ENCODE measurements around the gene TGIF2.
A peak's percentile ranks its signal among the peaks of the same experiment; 100 is the strongest.
"Not testable (repeated sequence)": the region's sequence is repeated elsewhere in the genome, so short reads cannot be mapped to it uniquely, and the experiment has no call there.

The TGIF2 gene

GRCh38 chr20:36579996-36580545 lies 6.7 kb downstream of the TGIF2 start:
- no peak for DNase-seq

DNA sequence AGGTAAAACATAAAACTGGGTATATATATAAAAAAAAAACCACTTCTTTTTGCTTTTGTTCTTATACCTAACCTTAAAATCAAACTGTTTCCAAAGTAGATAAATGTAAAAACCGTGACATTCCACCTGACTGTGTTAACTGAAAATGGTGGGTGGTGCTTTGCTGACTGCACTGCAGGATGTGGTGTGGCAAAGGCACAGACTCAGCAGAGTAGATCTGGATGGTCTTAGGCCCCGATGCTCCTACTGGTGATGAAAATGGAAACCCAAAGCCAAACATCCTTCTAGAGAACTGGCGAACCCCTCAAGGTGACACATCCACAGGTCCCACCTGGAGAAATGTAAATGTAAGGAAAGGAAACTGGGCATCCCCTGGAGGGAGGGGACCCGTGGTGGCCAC lies 8.9 kb downstream of the TGIF2 start:
- no peak for DNase-seq

DNA sequence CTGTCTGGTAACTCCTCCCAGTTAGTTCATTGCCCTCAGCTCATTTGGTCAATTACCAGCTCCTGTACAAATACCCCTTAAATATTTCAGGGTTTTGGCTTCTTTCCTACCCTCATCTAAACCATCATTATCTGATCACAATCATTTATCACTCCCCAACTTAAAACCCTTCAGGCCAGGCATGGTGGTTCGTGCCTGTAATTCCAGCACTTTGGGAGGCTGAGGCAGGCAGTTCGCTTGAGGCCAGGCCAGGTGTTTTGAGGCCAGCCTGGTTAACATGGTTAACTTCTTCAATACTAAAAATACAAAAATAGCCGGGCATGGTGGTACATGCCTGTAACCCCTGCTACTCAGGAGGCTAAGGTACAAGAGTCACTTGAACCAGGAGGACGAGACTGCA lies 9.4 kb downstream of the TGIF2 start:
- no peak for DNase-seq

DNA sequence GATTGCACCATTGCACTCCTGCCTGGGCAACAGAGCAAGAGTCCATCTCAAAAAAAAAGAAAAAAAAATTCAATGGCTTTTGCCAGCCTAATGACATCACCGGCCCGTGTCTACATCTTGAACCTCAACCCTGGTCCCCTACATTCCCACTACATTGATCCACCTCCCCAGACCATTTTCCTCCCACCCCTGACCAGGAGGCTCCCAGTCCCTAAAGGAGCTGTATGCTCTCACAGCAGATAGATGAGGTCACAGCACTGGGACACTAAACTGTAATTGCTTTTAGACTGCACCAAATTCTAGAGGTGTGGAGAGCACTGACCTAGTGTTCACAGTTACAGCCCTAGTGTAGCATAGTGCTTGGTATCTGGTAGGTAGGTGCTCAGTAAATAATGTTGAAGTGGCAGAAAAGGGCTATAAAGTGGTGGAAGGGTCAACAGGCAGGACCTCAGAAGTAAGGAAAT lies 10.7 kb downstream of the TGIF2 start:
- DNase-seq, result no peak

GRCh38 chr20:36585410-36586125 lies 12.2 kb downstream of the TGIF2 start:
- DNase-seq, result peak; percentile 80

DNA sequence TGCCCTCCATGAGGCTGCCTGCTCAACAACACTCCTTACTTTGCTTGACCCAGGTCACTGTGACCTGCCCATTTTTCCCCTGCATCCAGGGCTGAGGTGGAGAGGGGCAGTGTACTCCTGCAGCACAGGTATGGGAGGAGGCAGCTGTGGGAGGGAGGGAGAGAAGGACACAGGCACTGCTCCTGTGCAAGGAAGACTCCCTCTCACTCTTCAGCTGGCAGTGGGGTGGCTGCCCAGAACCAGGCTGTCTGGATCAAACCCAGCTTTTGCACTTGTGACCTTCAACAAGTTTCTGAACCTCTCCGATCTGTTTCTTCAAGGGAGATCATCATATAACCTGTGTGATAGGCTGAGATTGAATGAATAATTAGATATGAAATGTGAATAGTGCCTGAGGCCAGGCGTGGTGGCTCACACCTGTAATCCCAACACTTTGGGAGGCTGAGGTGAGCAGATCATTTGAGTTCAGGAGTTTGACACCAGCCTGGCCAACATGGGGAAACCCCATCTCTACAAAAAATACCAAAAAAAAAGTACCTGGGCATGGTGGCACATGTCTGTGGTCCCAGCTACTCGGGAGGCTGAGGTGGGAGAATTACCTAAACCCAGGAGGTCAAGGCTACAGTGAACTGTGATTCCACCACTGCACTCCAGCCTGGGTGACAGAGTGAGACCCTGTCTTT lies 14.1 kb downstream of the TGIF2 start:
- no peak for DNase-seq

- no peak for DNase-seq
These were observed 17.9 kb downstream of the TGIF2 start for GRCh38 chr20:36591281-36591680.

DNA sequence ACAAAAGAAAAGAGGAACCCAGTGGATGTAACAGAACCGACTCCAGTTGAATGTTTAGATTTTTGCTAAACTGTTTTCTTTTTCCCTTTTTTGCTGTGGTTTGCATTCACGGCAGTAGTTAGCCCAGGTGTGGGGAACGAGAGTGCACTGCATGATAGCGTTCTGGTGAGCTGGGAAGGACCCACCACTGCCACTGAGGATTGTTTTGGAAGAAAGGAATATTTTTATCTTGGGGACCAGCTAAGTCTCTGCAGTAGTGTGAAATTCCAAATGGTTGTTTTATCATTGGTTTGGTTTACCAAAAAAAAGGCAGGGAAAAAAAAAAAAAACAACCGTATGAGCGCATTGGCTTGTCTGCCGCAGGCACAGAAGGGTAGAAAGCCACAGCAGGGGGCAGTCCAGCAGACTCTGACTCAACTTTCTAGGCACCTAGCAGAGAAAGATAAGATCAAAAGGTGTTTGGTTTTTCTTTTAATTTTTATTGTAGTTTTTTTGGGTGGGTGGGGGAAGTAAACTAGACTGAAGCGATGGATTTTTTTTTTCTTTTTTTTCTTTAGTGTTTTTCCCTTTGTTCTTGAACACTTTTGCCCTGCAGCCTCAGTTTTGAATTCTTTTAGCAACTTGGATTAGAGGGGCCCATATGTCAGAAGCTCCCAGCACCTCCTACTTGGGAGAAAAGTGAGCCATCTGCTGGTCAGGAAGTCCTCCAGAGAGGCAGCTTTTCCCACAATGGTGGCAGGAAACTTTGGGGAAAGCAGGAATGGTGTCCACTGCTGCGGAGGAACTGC lies 18.7 kb downstream of the TGIF2 start:
- peak; percentile 56 for DNase-seq

DNA sequence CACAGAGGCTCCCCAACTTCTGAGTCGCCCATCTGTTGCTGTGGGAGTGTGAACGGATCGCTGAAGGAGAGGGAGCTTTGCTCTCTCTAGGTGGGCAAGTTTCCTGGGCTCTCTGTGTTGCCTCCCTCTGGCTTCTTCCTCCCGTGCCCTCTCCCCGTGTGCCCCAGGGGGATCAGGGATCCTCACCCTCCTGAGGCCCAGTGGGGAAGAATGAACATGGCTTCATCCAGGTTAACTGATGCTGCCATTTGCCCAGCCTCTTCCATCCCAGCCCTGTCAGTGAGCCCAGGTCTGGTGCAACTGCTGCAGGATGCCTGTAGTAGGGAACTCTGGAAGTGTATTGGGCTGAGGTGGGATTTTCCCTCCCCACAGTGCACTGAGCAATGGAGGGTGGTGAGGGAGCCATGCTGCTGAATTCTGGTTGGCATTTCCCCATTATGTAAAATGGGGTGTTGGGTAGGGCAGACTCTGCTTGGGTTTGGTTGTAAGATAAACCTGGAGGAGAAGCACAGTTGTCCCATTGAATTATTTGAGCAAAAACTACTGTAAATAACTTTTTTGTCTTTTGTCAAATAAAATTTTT lies 20.0 kb downstream of the TGIF2 start:
- DNase-seq, result no peak

DNA sequence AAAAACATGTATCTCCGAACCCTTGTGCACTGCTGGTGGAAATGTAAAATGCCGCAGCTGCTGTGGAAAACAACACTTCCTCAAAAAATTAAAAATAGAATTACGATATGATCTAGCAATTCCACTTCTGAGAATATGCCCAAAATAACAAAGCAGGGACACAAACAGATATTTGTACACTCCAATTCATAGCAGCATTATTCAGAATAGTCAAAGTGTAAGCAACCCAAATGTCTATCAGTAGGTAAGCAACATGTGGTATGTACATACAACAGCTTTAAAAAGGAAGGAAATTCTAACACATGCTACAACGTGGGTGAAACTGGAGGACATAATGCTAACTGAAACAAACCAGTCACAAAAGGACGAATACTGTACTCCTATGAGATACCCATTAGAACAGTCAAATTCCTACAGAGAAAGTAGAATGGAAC lies 26.5 kb downstream of the TGIF2 start:
- no peak for DNase-seq

- DNase-seq, result no peak
These were observed 28.1 kb downstream of the TGIF2 start for GRCh38 chr20:36601540-36601939.

DNA sequence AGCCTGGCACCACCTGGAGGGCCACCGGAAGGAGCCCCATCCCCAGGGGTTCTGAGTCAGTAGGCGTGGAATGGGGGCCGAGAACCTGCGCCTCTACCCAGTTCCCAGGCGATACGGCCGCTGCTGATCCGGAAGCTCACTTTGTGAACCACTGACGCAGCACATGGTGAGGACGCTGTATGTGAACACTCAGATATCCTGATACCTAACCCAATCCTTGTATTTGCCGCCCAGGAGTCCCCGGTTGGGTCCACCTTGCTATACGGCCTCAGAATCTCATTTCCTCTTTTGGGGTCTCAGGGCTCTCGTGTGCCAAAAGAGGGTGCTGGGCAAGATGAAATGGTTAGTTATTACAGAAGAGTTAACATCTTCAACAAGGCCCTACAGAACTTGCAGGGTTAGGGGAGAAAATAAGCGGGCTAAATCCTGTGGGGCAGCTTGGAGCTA lies 31.6 kb downstream of the TGIF2 start:
- DNase-seq, result no peak

DNA sequence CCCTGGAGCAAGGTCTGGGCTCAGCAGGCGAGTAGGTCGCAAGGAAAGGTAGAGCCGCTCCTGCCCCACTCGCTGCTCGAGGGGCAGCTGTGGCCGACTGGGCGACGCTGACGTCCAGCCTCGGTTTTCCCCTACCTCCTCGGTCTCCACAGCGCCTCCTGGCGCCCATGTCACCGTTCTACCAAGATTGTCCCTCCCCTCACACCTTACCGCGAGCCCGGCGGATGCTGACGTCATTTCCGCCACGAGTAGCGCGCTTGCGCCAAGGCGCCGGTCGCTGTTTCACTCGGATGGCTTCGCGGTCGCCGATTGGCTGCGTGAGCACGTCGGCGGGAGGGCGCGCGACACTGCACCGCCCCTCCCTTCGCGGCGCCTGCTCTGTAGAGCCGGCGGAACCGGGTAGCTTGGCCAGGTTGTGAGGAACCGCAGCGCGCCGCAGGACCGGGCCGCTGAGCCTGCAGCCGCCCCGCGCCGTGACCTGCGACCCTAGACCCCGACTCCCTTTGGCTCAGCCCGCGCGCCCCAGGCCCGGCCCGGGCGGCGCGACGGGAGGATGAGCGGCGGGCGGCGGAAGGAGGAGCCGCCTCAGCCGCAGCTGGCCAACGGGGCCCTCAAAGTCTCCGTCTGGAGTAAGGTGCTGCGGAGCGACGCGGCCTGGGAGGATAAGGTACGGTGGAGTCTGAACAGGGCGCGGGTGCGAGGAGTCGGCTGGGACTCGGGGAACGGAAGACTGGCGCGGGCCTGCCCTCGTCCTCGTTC lies 32.2 kb downstream of the TGIF2 start, which contains the start of gene RAB5IF:
Gene RAB5IF, plus strand, starts transcription at position 381 of the 759 bp plus-strand sequence. Its CDS starts 173 bp downstream, at position 554.
- peak; percentile 97 for DNase-seq

DNA sequence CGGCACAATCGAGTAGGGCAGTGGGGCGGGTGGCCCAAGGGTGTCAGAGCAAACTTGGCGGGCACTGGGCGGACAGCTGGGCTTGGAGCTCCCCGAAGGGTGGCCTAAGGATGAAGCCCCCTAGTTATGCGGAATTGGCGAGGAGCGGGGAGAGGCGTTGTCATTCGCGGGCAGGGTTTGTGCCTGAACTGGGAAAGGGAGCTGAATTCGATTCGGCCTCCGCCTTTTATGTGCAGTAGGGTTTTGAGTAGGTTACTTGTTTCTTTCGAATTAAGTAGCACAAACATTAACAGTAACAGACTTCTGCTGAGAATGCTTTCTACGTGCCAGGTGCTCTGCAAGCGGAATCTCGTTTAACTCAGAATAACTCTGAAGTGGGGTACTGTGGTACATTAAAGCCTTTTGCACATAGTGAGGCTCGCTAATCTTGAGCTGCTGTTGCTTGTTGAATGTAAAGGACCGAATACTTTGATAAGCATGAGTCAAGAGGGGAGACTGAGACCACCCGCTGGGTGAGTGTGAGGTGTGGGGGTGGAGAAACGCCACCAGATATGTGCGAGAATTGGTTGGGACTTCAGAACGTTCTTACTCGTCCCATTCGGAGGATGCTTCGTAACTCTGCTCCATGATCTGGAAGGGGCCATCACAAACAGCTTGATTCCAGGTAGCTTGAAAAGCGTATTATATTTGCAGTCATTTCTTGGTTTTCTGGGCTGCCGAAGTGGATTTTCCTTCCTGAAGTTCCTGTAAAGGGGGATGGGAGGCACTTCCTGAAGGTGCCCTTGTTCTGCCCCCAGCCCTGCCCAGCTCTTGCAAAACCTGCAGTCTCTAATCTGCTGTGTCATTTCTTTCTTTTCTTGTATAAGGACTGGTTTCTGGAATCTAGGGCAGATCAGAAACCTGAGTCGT lies 33.0 kb downstream of the TGIF2 start:
- peak; percentile 24 for DNase-seq

DNA sequence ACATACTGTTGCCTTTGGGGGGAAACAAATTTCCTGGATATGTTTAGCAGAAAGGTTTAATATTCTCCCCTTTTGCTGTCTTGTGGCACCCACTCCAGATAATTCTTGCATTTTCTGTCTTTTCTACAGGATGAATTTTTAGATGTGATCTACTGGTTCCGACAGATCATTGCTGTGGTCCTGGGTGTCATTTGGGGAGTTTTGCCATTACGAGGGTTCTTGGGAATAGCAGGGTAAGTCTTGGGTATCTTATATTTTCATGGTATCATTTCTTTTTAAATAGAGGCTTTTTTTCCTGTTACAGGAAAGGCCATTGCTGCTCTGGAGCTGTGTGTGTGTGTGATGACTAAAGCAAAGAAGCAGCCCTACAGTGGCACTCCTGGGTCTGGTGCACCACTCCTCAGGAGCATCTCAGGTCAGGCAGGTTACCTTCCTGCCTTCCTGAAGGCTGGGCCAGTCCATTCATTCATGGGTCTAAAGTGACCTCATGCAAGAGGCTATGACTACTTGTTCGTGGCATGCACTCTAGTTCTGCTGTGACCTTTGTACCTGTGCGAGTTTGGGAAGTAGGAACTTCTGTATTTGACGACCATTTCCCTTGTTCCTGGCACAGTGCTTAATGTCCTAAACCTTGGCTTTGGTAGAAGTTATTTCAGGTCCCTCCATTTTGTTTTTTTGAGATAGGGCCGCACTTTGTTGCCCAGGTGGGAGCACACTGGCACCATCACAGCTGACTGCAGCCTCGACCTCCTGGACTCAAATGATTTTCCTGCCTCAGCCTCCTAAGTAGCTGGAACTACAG lies 34.4 kb downstream of the TGIF2 start:
- DNase-seq, result no peak

DNA sequence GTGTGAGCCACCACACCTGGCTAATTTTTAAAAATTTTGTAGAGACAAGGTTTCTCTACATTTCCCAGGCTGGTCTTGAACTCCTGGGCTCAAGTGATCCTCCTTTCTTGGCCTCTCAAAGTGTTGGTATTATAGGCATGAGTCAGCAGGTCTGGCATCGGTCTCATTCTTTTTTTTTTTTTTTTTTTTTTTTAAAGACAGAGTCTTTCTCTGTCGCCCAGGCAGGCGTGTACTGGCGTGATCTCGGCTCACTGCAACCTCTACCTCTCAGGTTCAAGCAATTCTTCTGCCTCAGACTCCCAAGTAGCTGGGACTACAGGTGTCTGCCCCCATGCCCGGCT lies 35.0 kb downstream of the TGIF2 start:
- DNase-seq, result not testable (repeated sequence)

DNA sequence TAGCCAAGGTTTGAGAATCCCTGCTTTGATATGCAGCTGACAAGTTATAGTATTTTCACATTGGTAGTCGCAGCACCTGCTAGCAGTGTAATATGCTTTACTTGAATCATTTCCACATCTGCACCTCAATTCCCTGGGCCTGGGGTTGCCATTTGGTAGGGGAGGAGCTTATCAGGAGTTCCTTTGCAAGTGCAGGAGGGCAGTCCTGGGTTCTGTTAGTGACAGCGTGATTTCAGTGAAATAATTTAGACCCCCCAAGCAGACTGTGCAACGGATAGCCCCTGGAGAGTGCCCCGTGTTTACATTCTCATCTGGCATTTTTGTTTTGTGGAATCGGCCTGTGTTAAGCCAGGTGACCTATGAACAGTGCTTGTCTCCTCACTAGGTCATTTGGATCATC lies 38.2 kb downstream of the TGIF2 start:
- DNase-seq, result no peak

GRCh38 chr20:36613974-36614373 lies 40.6 kb downstream of the TGIF2 start:
- DNase-seq, result no peak

- DNase-seq, result no peak
These were observed 41.6 kb downstream of the TGIF2 start for GRCh38 chr20:36614781-36615557.

Data from fibroblast of skin of back (primary cell).